Stimulated activated CD4-positive, alpha-beta T cell treated with anti-CD3 and anti-CD28 coated beads, TNF-alpha, amount 100 ng/mL, for 24 hours (primary cell): ENCODE measurements around the gene PLCB1.
"Not testable (repeated sequence)": the region's sequence is repeated elsewhere in the genome, so short reads cannot be mapped to it uniquely, and the experiment has no call there.

Experiments
- DNase-seq, 3 experiments: peaks; one replicate each; pipeline ENCODE4 v3.0.0-alpha.2; 2020; ENCODE audit warnings: low read depth in 3 of 3

PLCB1 gene

GRCh38 chr20:8545212-8545611 lies 413.1 kb downstream of the PLCB1 start:
- DNase-seq = no peak

- DNase-seq = no peak
These were observed 415.1 kb downstream of the PLCB1 start for GRCh38 chr20:8547035-8547650.

GRCh38 chr20:8547968-8548588 lies 416.0 kb downstream of the PLCB1 start:
- DNase-seq = no peak

- no peak for DNase-seq
These were observed 417.1 kb downstream of the PLCB1 start for GRCh38 chr20:8549192-8549591.

GRCh38 chr20:8557711-8558110 lies 425.6 kb downstream of the PLCB1 start:
- DNase-seq = no peak

- no peak for DNase-seq
These were observed 430.3 kb downstream of the PLCB1 start for GRCh38 chr20:8562356-8562755.

- no peak for DNase-seq
These were observed 436.0 kb downstream of the PLCB1 start for GRCh38 chr20:8568075-8568474.

- DNase-seq = no peak
These were observed 437.7 kb downstream of the PLCB1 start for GRCh38 chr20:8569766-8570165.

GRCh38 chr20:8571611-8572010 lies 439.5 kb downstream of the PLCB1 start:
- DNase-seq = no peak

GRCh38 chr20:8573686-8574085 lies 441.6 kb downstream of the PLCB1 start:
- no peak for DNase-seq

- no peak for DNase-seq
These were observed 443.0 kb downstream of the PLCB1 start for GRCh38 chr20:8575114-8575513.

GRCh38 chr20:8578161-8578865 lies 446.2 kb downstream of the PLCB1 start:
- DNase-seq = no peak

GRCh38 chr20:8579035-8579434 lies 447.0 kb downstream of the PLCB1 start:
- DNase-seq = no peak

- no peak for DNase-seq
These were observed 449.5 kb downstream of the PLCB1 start for GRCh38 chr20:8581446-8582183.

GRCh38 chr20:8583012-8583565 lies 451.0 kb downstream of the PLCB1 start:
- DNase-seq = no peak

GRCh38 chr20:8583566-8584043 lies 451.5 kb downstream of the PLCB1 start:
- DNase-seq = no peak

GRCh38 chr20:8587251-8587650 lies 455.2 kb downstream of the PLCB1 start:
- DNase-seq = no peak

- no peak for DNase-seq
These were observed 455.7 kb downstream of the PLCB1 start for GRCh38 chr20:8587810-8588209.

GRCh38 chr20:8589956-8590355 lies 457.9 kb downstream of the PLCB1 start:
- no peak for DNase-seq

GRCh38 chr20:8600910-8601541 lies 469.0 kb downstream of the PLCB1 start:
- not testable (repeated sequence) for DNase-seq

GRCh38 chr20:8601542-8601912 lies 469.5 kb downstream of the PLCB1 start:
- DNase-seq = no peak
